Left forelimb (tissue), 1 donor: ENCODE measurements around the gene KAT6B.
A peak's percentile ranks its signal among the peaks of the same experiment; 100 is the strongest.

Experiments used
- DNase-seq: peaks from one replicate; pipeline ENCODE4 v3.0.0-alpha.2; 2018; ENCODE audit warnings: low spot score

Gene KAT6B

DNA sequence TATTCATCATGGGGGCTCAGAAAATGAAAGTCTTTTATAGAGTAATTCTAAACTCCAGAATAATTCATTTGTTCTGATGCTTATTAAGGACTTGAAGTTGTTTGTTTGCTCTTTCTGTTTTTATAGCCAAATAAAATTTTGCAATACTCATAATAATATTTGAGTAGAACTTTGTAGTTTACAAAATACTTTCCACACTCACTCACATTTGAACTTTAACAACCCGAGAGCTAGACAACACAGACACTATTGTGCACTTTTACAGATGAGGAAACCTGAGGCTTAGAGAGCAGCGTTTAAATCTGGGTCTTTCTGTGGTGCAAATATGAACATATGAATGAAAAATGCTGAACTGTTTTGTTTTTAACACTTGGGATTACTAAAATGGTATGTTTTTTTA is 126.8 kb downstream of the KAT6B start:
- DNase-seq: no peak

- no peak for DNase-seq
These were observed 129.4 kb downstream of the KAT6B start for GRCh38 chr10:74955796-74956195.

- no peak for DNase-seq
These were observed 130.2 kb downstream of the KAT6B start for GRCh38 chr10:74956555-74957111.

- DNase-seq: no peak
These were observed 131.0 kb downstream of the KAT6B start for GRCh38 chr10:74957285-74957961.

- DNase-seq: no peak
These were observed 131.9 kb downstream of the KAT6B start for GRCh38 chr10:74958316-74958715.

GRCh38 chr10:74960670-74961069 is 134.3 kb downstream of the KAT6B start:
- no peak for DNase-seq

GRCh38 chr10:74962517-74962916 is 136.1 kb downstream of the KAT6B start:
- DNase-seq: no peak

DNA sequence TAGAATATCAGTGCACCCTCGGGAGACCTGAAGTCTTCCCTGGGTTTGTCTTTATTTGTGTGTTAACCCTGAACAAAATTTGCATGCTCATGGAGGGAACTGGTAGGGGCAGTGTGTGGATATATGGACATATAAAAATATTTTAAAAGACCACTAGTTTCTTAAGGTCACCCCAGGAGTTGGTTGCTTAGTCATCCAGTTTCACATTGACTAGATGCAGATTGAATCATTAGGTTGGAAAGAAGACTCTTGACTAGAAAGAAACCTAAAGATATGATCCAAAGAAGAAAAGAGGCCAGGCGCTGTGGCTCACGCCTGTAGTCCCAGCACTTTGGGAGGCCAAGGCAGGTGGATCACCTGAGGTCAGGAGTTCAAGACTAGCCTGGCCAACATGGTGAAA is 137.1 kb downstream of the KAT6B start:
- no peak for DNase-seq

DNA sequence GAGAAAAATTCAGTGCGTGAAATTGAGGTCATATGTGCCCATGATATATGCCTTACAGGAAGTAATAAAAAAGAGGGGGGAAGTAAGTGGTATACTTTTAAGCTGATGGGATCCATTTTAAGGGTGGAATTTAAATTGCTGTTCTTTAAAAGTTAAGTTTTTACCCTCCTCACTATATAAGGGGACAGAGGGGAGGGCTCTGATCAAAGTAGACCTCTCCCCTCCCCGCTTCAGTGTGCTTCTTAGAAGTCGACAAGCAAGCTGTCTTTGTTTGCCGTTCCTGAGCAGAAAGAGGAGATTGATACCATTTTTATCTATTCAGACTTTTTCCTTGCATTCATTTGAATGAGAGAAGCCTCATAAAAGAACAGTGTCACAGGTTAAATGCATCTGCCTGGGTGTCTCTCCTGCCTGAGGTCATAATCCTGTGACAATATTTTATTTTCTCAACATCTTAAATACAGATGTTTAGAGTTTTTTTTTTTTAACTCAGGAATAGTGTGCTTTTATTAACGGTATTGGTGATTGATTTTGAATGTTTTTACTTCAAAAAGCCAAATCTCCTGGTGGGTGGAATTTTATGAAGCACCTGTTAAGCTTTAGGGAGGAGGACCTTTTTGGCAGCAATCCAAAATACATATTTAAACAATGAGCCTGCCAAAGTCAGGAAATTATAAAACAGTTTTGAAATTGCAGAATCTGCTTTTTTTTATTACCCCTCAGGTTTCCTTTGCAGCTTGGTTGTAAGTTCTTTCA is 141.7 kb downstream of the KAT6B start:
- no peak for DNase-seq

GRCh38 chr10:74968667-74969061 is 142.3 kb downstream of the KAT6B start:
- DNase-seq: no peak

DNA sequence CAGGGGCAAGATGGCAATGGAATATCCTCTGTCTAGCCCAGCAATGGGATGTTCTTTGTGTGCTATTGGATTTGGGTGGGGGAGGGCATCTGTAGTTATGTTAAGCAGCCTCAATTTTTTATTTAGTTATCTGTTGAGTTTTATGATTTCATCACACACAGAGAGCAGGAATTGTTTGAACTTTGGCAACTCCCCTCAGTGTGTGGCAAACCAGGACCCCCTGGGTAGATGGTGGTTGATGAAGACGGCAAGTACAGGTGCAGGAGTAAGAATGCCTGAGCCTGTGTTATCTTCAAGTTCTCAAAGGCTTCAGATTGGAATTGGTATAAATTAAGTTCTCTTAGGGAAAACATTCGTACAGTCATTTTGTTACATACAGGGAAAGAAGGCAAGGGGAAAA is 142.7 kb downstream of the KAT6B start:
- DNase-seq: no peak

- no peak for DNase-seq
These were observed 143.1 kb downstream of the KAT6B start for GRCh38 chr10:74969530-74969929.

DNA sequence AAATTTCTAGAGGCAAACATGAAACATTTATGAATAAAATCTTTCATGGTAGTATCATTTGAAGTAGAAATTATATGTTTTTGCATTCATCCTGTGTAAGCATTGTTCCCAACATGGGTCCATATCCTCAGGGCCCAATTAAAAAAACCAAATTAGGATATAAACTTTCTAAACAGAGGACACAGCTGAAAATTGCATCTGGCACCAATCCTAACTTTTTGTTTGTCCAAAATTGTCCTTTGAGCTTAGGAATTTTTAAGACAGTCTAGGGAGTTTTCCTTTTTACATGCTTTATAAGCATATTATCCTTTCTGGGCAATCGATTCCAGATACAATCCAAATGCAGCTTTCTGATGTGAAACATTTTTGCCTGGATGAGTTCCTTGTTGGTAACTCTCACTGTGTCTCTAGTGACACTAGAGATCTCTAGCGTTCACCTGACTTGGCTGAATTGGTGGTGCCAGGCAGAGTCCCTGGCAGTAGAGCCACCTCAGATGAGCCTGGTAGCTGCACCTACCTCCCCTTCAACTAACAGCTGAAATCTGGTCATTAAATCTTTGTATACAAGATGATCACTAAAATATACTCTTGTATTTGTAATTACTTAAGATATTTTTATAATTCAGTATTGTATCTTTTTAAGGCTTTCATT is 147.5 kb downstream of the KAT6B start:
- no peak for DNase-seq

DNA sequence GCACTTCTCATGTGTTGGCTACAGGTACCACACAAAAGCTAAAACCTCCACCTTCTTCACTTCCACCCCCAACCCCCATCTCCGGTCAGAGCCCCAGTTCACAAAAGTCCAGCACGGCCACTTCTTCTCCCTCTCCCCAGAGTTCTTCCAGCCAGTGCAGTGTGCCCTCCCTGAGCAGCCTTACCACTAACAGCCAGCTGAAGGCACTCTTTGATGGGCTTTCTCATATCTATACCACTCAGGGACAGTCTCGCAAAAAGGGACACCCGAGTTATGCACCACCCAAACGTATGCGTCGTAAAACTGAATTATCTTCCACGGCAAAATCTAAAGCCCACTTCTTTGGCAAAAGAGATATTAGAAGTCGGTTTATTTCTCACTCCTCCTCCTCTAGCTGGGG is 149.4 kb downstream of the KAT6B start:
- no peak for DNase-seq

GRCh38 chr10:74976565-74976964 is 150.2 kb downstream of the KAT6B start:
- no peak for DNase-seq

DNA sequence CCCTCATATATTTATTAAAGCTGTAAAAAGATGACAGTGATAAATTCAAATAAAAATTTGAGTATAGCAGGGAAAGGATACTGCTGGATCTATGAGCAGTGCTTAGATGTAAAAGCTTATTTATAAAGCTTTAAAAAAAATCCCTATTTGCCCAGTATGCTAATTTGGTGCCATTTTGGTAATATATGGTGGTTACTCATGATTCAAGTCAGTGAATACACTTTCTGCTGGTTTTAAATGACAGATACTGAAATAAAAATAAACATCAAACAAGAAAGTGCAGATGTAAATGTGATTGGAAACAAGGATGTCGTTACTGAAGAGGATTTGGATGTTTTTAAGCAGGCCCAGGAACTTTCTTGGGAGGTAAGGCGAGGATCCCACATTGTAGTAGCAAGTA is 150.7 kb downstream of the KAT6B start:
- DNase-seq: no peak

DNA sequence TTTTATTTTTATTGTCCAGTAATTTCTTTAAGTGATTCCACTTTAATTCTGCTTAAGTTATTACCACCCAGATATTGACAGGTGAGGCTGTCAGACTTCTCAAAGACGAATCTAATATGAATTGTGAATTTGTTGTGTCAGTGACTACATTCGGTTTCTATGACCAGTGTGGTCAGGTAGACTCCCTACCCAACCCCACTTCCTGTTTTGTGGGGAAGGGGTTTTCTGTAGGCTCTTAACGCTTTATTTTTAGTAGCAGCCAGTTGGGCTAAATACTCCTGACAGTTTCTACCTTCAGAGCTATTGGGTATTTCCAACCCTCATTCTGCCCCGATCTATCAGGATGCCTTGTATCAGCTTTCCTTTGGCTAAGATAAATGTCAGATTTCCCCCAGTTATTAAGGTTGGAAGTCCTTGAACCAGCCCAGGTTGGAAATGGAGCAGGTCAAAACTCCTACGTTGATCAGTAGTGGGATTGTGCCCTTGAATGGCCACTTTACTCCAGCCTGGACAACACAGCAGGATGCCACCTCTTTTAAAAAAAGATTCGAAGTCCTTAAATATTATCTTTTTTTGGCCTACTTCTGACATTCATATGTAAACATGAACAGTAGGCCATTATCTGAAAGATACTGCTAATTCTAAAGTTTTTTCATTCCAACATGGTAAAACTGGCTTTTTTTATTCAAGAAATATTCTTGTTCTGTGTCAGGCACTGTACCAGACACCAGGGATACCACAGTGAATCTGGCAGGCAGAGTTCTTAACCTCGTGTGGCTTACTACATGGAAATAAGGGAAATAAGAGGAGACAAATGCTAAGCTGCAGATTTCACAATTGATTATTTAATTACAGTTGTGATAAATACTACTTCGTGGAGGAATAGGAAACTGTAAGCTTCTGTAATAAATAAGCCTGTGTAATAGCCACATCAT is 151.8 kb downstream of the KAT6B start:
- DNase-seq: no peak

- peak; percentile 68 for DNase-seq
These were observed 155.6 kb downstream of the KAT6B start for GRCh38 chr10:74981831-74982633.

DNA sequence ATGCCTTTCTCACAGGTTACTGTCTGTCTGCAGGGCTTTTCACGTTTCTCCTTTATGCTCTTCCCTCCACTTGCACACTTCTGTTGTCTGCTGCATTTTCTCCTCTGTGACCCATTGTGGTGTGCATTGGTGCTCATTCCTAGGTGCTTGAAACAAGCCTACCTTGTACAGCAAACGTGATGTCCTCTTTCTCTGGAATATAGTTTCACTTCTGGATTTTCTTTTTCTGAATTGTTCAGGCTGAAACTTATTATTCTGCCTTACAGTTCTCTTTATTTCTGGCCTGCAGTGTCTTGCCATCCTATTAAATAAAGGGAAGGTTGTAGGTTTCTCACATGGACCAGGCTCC is 156.2 kb downstream of the KAT6B start:
- DNase-seq: no peak

- no peak for DNase-seq
These were observed 157.0 kb downstream of the KAT6B start for GRCh38 chr10:74983383-74983782.
